Neutrophil (primary cell): ENCODE measurements around the gene MKLN1.

ENCODE experiments used
- H3K27ac ChIP-seq: fragments of 200-600 bp; sonication (generic); 2 replicates; pipeline ENCODE4 v1.5.1; 2016; ENCODE audit warnings: mild to moderate bottlenecking, moderate library complexity
- H3K27me3 ChIP-seq: fragments of 200-600 bp; sonication (generic); 2 replicates; pipeline ENCODE4 v1.6.0; 2016; ENCODE audit warnings: mild to moderate bottlenecking
- H3K36me3 ChIP-seq: fragments of 200-600 bp; sonication (generic); 2 replicates; pipeline ENCODE4 v1.5.1; 2017
- H3K4me1 ChIP-seq, 2 experiments: fragments of 200-600 bp in 1 of 2; sonication (generic) in 1 of 2; 1 replicate in 1 of 2; 2 replicates in 1 of 2; pipeline versions ENCODE4 v1.5.1 to v1.6.1; 2013 to 2016; ENCODE audit warnings: low read depth in 1 of 2, low read length in 1 of 2, mild to moderate bottlenecking in 1 of 2, moderate library complexity in 1 of 2; ENCODE audit not compliant: control insufficient read depth in 1 of 2, insufficient read depth in 1 of 2
- H3K4me3 ChIP-seq, 2 experiments: fragments of 200-600 bp in 1 of 2; sonication (generic) in 1 of 2; 1 replicate in 1 of 2; 2 replicates in 1 of 2; pipeline ENCODE4 v1.5.1; 2013 to 2016; ENCODE audit warnings: low read depth in 1 of 2, low read length in 1 of 2, mild to moderate bottlenecking in 1 of 2, moderate library complexity in 1 of 2
- H3K9me3 ChIP-seq: fragments of 200-600 bp; sonication (generic); 2 replicates; pipeline ENCODE4 v1.5.1; 2016
- TF ChIP-seq, protein P1 (sequence below): fragments of 200-600 bp; sonication (generic); IDR thresholded peaks from 2 replicates; pipeline ENCODE4 v1.5.1; 2016; ENCODE audit warnings: antibody characterized with exemption

The MKLN1 gene

DNA sequence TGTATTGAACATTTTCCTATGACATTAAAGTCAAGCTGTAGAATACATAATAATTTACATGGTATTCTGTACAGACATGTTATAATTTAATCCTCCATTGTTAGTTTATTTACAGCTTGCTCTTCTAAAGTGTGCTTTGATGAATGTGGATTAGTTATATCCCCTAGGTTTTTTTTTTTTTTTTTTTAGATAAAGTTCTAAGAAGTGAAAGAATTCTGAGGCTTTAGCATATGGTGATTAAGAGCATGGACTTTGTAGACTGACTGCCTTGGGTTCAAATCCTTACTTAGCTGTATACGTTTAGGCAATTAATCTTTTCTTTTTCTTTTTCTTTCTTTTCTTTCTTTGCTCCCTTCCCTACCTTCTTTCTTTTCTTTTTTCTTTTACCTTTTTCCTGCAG lies 44.9 kb downstream of the MKLN1 start:
- Histone ChIP-seq H3K36me3 (no peaks in the 10 kb centered on the region), H3K4me3 (no peak overlapping the region), H3K4me1 (peaks cover 0 to 6% of the 10 kb centered on the region in 2 experiments), H3K9me3 (no peaks in the 10 kb centered on the region), H3K27ac (no peak overlapping the region), H3K27me3 (no peaks in the 10 kb centered on the region)
- TF ChIP-seq, protein P1, sequence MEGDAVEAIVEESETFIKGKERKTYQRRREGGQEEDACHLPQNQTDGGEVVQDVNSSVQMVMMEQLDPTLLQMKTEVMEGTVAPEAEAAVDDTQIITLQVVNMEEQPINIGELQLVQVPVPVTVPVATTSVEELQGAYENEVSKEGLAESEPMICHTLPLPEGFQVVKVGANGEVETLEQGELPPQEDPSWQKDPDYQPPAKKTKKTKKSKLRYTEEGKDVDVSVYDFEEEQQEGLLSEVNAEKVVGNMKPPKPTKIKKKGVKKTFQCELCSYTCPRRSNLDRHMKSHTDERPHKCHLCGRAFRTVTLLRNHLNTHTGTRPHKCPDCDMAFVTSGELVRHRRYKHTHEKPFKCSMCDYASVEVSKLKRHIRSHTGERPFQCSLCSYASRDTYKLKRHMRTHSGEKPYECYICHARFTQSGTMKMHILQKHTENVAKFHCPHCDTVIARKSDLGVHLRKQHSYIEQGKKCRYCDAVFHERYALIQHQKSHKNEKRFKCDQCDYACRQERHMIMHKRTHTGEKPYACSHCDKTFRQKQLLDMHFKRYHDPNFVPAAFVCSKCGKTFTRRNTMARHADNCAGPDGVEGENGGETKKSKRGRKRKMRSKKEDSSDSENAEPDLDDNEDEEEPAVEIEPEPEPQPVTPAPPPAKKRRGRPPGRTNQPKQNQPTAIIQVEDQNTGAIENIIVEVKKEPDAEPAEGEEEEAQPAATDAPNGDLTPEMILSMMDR: no peak

DNA sequence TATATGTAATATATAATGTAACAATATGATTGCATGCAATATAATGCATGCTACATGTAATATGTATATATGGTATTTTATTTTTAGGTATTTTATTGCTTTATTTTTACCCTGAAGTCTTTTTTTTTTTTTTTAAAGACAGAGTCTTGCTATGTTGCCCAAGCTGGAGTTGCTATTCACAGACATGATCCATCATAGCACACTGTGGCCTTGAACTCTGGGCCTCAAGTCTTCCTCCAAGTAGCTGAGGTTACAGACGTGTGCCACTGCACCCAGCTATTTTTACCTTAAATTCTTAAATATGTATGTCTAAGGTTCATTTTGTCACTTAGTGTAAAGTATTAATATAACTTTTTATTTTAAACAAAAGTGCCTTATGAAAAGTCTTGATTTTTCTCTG lies 47.1 kb downstream of the MKLN1 start:
- H3K27ac ChIP-seq: no peak overlapping the region
- H3K9me3 ChIP-seq: no peaks in the 10 kb centered on the region
- TF ChIP-seq, protein P1: no peak
- H3K4me3 ChIP-seq: no peak overlapping the region
- H3K4me1 ChIP-seq: no peaks in the 10 kb centered on the region
- H3K27me3 ChIP-seq: no peaks in the 10 kb centered on the region
- no peaks in the 10 kb centered on the region for H3K36me3 ChIP-seq

DNA sequence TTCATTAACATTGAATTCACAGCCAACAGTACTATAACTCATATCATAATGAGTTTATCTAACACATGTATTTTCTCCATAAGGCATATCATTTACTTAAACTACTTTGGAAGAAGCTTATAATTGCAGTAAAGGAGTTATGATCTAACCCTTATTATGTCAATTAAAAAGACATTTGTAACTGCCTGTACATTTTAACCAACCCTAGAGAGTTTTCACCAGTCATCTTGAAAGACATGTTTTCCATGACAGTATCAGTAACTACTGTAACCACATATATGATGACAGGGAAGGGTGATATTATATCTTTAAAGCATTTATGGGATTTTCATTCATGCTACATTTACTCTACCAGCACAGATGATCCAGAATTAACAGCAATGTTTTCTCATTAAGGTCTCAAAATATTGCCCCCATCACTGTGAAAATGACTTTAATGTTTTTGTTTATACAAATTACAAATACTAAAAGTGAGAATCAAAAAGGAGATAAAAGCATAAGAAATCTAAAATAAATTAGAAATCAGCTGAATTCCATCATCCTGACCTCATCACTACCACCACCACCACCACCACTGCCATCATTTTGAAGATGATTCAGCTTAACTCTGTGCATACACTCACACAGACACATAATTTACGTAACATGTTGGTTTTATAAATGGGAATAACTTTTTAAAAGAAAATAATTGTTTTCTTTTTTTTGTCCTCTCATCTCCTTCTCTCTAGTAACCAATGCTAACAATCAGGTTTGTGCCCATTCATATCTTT lies 53.6 kb downstream of the MKLN1 start:
- TF ChIP-seq, protein P1: no peak
- Histone ChIP-seq H3K4me3 (no peak overlapping the region), H3K27ac (no peak overlapping the region), H3K27me3 (no peaks in the 10 kb centered on the region), H3K9me3 (no peaks in the 10 kb centered on the region), H3K4me1 (no peaks in the 10 kb centered on the region), H3K36me3 (no peaks in the 10 kb centered on the region)

DNA sequence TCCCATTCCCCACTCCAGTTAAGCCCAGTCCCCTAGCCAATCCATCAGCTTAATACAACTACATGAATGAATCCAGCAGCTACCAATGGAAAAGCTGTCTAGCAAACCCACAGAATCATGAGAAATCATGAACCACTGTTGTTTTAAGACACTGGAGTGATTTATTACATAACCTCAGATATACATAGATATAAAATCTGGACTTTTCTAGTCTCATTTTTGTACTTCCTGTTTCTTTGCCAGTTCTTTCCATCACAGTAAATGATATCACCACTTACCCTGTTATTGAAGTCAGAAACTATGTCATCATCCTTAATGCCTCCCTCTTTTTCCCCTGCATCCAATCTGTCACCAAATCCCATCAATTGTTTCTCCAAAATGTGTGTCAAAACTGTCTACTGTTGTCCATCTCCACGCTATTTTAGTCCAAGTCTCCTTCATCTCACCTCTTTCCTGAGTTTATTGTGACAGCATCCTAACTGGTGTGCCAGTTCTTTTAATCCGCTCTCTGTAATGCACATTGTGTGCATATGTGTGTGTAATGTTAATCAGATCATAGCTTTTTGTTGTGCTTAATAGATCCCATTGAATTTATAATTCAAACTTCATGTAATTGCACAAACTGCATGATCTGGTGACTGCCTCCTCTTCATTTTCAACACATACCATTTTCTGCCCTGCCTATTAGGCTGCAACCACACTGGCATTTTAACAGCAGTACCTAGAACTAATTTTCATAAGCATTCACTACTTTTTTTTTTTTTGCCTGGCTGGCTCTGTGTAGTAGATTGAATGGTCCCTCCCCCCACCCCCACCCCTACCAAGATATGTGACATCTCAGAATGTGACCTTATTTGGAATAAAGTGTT lies 56.0 kb downstream of the MKLN1 start:
- TF ChIP-seq, protein P1: no peak
- H3K4me1 ChIP-seq: no peaks in the 10 kb centered on the region
- H3K9me3 ChIP-seq: no peaks in the 10 kb centered on the region
- H3K4me3 ChIP-seq: no peak overlapping the region
- peaks cover 2% of the 10 kb centered on the region for H3K36me3 ChIP-seq
- H3K27ac ChIP-seq: peak overlapping the region; percentile 0
- H3K27me3 ChIP-seq: no peaks in the 10 kb centered on the region

DNA sequence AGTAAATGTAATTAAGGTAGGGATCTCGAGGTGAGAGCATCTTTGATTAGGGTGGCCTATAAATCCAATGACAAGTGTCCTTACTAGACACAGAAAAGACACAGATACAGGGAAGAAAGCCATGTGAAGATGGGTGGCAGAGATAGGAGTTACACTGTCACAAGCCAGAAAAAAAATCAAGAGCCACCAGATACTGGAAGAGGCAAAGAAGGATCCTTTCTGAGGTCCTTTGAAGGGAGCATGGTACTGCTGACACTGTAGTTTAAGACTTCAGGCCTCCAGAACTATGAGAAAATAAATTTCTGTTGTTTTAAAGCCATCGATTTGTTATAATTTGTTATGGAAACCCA lies 56.6 kb downstream of the MKLN1 start:
- H3K27me3 ChIP-seq: no peaks in the 10 kb centered on the region
- peaks cover 6% of the 10 kb centered on the region for H3K36me3 ChIP-seq
- no peaks in the 10 kb centered on the region for H3K4me1 ChIP-seq
- H3K27ac ChIP-seq: no peak overlapping the region
- TF ChIP-seq, protein P1: no peak
- no peak overlapping the region for H3K4me3 ChIP-seq
- H3K9me3 ChIP-seq: no peaks in the 10 kb centered on the region
